GM12891 (cell line): Measurements from ENCODE around the gene TBC1D22A.

ENCODE experiments used
- DNase-seq: peaks from one replicate; pipeline ENCODE4 v3.0.0; 2011; ENCODE audit warnings: low spot score; ENCODE audit not compliant: insufficient read length
- FAIRE-seq: peaks from 2 replicates; lab custom pipeline; 2011; peaks lifted over from hg19 to GRCh38; lab: Jason Lieb, UNC
- PAX5 ChIP-seq: IDR thresholded peaks from 2 replicates; pipeline ENCODE4 v1.6.1; 2011; ENCODE audit warnings: low read length, moderate library complexity, mild to moderate bottlenecking; ENCODE audit not compliant: insufficient read depth, severe bottlenecking
- POLR2A ChIP-seq: IDR thresholded peaks from 2 replicates; pipeline ENCODE4 v1.6.1; 2011; ENCODE audit warnings: low read depth, low read length, control low read depth
- POLR2AphosphoS5 ChIP-seq: IDR thresholded peaks from 2 replicates; pipeline ENCODE4 v1.6.1; 2011; ENCODE audit warnings: low read depth, low read length, control low read depth
- POU2F2 ChIP-seq: IDR thresholded peaks from 2 replicates; pipeline ENCODE4 v1.6.1; 2011; ENCODE audit warnings: low read depth, mild to moderate bottlenecking, control low read depth, low read length, moderate library complexity
- SPI1 ChIP-seq: IDR thresholded peaks from 2 replicates; pipeline ENCODE4 v1.6.1; 2011; ENCODE audit warnings: low read depth, low read length, control low read depth
- TAF1 ChIP-seq: IDR thresholded peaks from 2 replicates; pipeline ENCODE4 v1.6.1; 2011; ENCODE audit warnings: low read depth, low read length, control low read depth

The TBC1D22A gene

DNA sequence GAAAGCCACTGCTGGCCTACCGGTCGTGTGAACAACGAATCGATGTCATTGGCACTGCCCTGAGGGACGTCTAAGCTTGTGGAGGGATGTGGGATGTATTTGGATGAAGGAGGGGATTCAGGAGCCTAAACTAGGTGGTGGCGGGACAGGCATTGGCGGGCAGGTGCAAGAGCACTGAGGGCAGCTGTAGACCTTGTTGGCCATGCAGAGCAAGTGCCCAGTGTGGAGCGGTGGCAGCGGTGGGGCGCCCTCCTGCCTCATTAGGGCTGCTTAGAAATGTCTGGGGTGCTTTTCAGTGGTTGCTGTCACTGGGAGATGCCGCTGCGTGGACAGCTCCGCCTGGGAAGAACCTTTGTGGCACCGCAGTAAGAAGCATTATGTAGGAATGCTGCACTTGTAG is 220.2 kb downstream of the TBC1D22A start:
- no peak for TF ChIP-seq POU2F2
- no peak for TF ChIP-seq TAF1
- no peak for TF ChIP-seq PAX5
- TF ChIP-seq POLR2AphosphoS5 = no peak
- no peak for DNase-seq
- no peak for FAIRE-seq

DNA sequence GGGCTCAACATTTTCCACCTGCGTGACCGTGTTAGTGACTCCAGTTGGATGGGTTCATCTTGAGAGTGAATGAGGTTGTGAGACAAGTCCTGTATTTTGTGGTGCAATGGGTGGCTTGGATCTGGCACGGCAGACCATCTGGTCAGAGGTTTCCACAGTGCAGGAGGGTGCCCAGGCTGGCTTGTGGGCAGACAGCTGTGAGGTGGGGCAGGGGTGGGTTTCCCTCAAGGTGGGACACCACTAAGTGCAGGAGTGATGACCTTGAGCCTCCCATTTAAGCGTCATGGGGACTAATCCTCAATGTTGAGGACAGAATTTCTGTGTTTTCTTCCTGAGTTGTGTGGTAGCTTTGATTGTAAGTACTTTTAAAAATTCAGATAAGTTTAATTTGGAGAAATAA is 220.6 kb downstream of the TBC1D22A start:
- DNase-seq (no peak), FAIRE-seq (no peak)
- TF ChIP-seq SPI1 = no peak
- TF ChIP-seq TAF1 = no peak
- TF ChIP-seq POU2F2 = no peak
- no peak for TF ChIP-seq POLR2AphosphoS5
- no peak for TF ChIP-seq POLR2A
- TF ChIP-seq PAX5 = no peak

DNA sequence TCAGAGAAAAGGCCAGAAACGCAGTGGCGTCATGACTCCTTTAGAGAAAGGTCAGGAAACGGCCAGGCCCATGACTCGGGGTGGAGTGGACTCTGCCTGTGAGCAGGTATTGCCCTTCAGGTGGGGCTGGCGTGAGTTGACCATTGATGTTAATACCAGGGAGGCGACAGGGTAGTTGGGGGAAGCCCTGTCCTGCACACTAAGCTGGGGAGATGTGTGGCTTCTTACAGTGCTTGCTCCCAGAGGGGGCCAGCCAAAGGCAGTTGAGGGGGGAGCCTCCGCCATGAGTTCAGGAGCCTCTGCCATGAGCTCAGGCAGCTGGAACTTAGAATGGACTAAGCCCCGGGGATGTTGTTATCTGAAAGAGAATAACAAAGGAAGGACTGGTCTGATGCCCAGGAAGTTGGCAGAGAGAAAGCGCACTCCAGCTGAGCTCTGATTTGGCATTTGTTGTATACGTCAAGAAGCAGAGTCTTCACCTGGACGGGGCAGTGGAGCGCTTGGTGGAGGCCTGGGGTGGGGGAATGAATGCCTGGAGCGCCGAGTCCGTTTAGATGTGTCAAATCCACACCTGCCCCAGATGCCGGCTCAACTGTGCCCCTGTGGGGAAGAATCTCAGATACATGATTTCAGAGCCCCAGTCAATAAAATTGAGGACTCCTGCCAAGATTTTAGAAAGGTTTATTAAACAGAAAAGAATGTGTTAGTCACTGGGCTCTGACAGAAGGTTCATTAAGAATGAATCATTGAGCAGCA is 222.5 kb downstream of the TBC1D22A start:
- TF ChIP-seq TAF1 (no peak), POLR2A (no peak), PAX5 (no peak), POLR2AphosphoS5 (no peak), POU2F2 (no peak), SPI1 (no peak)
- FAIRE-seq = no peak
- no peak for DNase-seq

DNA sequence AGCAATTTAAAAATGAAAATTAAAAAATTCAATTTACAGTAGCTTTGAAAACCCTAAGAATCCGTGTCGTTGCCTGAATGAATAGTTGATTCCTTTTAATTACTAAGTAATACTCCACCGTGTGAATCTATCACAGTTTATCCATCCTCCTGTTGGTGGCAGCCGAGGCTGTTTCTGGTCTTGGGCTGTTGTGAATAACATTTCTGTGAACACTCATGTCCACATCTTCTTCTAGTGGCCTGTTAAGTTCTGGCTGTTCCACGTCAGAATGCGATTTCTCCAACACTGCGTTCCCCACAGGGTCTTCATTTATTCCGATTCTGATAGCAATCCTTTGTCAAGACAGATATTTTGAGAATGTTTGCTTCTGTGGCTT is 223.0 kb downstream of the TBC1D22A start:
- TF ChIP-seq POLR2AphosphoS5 (no peak), POLR2A (no peak), POU2F2 (no peak), SPI1 (no peak), TAF1 (no peak), PAX5 (no peak)
- no peak for FAIRE-seq
- no peak for DNase-seq

DNA sequence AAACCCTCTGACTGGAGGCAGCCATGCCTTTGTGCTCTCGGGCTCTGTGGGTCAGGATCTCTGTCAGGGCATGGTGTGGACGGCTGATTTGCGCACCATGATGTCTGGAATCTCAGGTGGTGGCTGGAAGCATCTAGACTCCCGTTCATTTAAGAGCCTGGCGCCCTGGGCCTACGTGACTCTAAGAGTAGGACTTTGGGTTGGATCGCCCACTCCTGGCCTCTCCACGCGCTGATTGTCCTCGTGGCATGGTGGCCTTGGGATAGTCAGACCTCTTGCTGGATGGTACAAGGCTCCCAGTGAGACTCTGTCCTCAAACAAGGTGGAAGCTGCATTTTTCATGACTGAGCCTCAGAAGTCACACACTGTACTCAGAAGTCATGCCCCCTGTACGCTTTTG is 224.3 kb downstream of the TBC1D22A start:
- TF ChIP-seq PAX5 = no peak
- no peak for TF ChIP-seq POLR2AphosphoS5
- no peak for TF ChIP-seq POLR2A
- TF ChIP-seq POU2F2 = no peak
- no peak for TF ChIP-seq SPI1
- TF ChIP-seq TAF1 = no peak
- DNase-seq (no peak), FAIRE-seq (no peak)

DNA sequence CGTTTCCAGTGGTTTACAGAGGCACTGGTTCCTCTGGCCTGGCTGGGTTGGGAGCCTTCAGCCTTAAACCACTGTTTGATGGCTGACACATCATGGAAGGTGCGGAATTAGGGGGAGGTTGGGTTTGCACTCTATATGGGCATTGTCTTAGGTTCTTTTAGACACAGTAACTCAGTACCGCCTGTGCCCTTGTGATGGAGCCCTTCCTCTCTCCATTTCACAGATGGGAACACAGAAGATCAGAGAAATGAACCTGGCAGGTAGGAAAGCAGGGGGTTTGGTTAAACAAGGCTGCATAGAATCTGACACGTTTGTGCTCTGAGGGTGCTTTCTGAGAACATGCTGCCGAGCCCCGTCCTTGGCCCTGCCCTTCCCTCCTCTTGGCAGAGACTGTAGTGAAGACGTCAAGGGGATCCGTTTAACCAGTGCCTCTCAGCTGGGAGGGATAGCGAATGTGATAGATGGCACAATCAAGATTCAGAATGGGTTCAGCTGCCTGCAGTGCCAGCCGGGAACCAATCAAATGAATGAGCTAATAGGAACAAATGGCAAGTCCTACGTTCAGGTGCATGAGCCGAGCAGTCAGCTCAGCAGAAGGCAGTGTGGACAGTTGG is 228.6 kb downstream of the TBC1D22A start:
- TF ChIP-seq POLR2AphosphoS5 (no peak), PAX5 (no peak), POU2F2 (no peak), POLR2A (no peak), TAF1 (no peak), SPI1 (no peak)
- FAIRE-seq = no peak

DNA sequence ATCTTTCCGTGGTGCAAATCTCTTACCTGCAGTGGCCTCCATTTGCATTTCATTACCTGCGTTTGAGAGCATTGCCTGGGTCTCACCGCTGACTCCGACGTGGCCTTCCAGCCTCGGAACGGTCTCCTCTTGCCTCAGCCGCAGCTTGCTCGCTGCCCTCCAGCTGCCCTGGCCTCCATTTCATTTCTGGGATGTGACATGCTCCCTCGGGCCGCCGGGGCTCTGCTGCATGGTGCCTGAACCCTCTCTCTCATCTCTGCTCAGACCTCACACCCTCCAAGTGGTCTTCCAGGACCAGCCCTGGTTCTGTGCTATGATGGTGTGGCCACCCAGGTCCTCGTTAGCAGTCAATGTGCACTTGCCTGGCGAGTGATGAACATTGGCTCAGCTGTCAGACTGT is 229.2 kb downstream of the TBC1D22A start:
- DNase-seq = no peak
- no peak for FAIRE-seq
- TF ChIP-seq POLR2AphosphoS5 = no peak
- no peak for TF ChIP-seq PAX5
- no peak for TF ChIP-seq POU2F2
- TF ChIP-seq TAF1 = no peak
- no peak for TF ChIP-seq POLR2A
- no peak for TF ChIP-seq SPI1

More for the DNA sequence above, 228.6 kb downstream of the TBC1D22A start:
- DNase-seq = no peak

DNA sequence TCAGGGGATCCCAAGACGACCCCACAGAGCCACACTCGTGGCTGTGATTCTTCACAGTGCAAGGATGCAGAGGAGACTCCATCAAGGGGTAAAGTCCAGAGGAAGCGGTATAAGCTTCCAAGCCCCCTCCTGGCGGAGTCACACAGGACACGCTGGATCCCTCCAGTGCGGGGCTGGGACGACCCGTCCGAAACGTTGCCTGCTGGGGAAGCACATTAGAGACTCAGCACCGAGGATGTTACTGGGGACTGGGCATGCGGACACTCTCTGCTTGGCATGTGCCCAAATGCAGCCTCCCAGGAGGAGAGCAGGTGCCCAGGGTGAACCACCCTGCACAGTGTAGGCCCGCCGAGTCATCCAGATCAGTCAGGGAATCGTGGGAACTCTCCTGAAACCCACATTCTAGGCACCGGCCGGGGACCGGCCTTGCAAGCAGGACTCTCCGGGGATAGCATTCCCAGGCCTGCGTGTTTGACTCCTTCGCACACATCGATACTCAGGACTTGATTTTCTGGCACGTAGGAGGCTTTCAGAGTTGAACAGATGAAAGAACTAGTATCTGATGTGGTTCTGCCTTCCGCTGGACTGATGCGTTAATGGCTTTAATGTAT is 229.8 kb downstream of the TBC1D22A start:
- FAIRE-seq (no peak), DNase-seq (no peak)
- no peak for TF ChIP-seq POLR2AphosphoS5
- TF ChIP-seq PAX5 = no peak
- no peak for TF ChIP-seq POLR2A
- TF ChIP-seq TAF1 = no peak
- TF ChIP-seq SPI1 = no peak
- no peak for TF ChIP-seq POU2F2

DNA sequence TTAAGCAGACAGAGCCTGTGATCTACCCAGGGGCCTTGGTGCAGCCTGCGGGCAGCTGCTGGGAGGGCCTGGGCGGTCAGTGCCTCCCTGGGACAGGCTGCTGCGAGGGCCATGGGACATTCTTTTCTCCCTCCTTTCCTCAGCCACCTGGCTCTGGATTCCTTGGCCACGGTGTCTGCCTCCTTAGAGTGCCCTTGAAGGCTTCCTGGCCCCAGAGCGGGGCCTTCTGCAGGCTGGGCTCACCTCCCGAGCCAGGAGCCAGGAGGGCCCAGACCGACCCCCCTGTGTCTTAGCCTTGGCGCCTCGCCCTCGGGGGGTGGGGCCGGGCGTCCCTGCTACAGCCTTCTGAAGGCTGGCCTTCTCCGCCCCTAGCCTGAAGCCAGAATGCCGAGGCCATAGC is 231.2 kb downstream of the TBC1D22A start:
- DNase-seq (no peak), FAIRE-seq (no peak)
- TF ChIP-seq POLR2AphosphoS5 = no peak
- no peak for TF ChIP-seq POU2F2
- no peak for TF ChIP-seq TAF1
- TF ChIP-seq POLR2A = no peak
- no peak for TF ChIP-seq PAX5
- TF ChIP-seq SPI1 = no peak
